Spleen (tissue), 7 donors: Measurements from ENCODE around the gene CILP2.

Experiments used
- POLR2A ChIP-seq, 3 donors: fragments of 450-650 bp; IDR thresholded peaks; one replicate each; pipeline ENCODE4 v1.5.1; 2017; ENCODE audit warnings: antibody characterized with exemption in 3 of 3, mild to moderate bottlenecking in 1 of 3
- POLR2AphosphoS5 ChIP-seq, 3 donors: sonication (generic); formaldehyde crosslinking; IDR thresholded peaks; one replicate each; pipeline ENCODE4 v1.5.1; 2017; ENCODE audit warnings: antibody characterized with exemption in 3 of 3
- TF ChIP-seq, protein P1 (sequence below), 11 experiments: fragments of 200-600 bp in 7 of 11; fragments of 450-650 bp in 4 of 11; sonication (generic) in 4 of 11; IDR thresholded peaks in 8 of 11; conservative IDR thresholded peaks in 3 of 11; 1 replicate in 7 of 11; 2 replicates in 4 of 11; pipeline versions ENCODE4 v1.4.0 to v1.8.0; 2016 to 2021; ENCODE audit warnings: antibody characterized with exemption in 11 of 11, inconsistent platforms in 4 of 11, mild to moderate bottlenecking in 1 of 11
- donor health status: DM: no; HTN: no; CAD: no; lungs with moderate emphysema.
- donor health status: DM: no; HTN: no; CAD: no.
- donor health status: DM: no; HTN: no; CAD: no.

DNA sequence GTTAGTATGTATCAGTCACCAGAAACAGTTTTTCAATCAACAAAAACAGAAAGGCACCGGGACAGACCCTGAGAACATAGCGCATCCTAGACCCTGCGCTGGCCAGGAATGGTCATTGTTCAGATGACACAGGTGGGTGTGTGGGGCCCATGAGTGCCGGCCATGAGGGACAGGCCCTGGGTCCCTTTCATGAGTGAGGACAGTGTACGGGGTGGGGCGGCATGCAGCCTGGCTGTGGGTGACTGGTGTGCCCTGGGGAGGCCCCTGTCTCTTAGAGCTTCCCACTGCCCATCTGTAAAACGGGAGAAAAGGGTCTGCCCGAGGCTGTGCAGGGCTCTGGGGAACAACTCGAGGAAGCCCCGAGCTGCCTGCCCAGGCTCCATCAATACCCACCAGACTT is 54.6 kb downstream of the CILP2 start:
- TF ChIP-seq, protein P1, sequence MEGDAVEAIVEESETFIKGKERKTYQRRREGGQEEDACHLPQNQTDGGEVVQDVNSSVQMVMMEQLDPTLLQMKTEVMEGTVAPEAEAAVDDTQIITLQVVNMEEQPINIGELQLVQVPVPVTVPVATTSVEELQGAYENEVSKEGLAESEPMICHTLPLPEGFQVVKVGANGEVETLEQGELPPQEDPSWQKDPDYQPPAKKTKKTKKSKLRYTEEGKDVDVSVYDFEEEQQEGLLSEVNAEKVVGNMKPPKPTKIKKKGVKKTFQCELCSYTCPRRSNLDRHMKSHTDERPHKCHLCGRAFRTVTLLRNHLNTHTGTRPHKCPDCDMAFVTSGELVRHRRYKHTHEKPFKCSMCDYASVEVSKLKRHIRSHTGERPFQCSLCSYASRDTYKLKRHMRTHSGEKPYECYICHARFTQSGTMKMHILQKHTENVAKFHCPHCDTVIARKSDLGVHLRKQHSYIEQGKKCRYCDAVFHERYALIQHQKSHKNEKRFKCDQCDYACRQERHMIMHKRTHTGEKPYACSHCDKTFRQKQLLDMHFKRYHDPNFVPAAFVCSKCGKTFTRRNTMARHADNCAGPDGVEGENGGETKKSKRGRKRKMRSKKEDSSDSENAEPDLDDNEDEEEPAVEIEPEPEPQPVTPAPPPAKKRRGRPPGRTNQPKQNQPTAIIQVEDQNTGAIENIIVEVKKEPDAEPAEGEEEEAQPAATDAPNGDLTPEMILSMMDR (IDR thresholded peaks at IDR 0.05 in 8 of 11, conservative IDR thresholded peaks at IDR 0.05 in 3 of 11) = no peak
- no peak for TF ChIP-seq POLR2A (IDR thresholded peaks at IDR 0.05)
- no peak for TF ChIP-seq POLR2AphosphoS5 (IDR thresholded peaks at IDR 0.05)
